Central memory CD8-positive, alpha-beta T cell (primary cell): ENCODE results near the gene ST6GALNAC3.

Experiments used
- ATAC-seq: fragments of 150-1000 bp; cut with Tn5 transposase; replicated peaks from 2 replicates; pipeline ENCODE4 v1.10.0; 2022; ENCODE audit warnings: mild to moderate bottlenecking, moderate FRiP score, moderate number of reproducible peaks; ENCODE audit not compliant: poor library complexity, severe bottlenecking; ENCODE audit errors: extremely low read depth
- DNase-seq, 2 donors: peaks; one replicate each; pipeline ENCODE4 v3.0.0; 2021; ENCODE audit warnings: low spot score in 2 of 2
- H3K27ac Mint-ChIP-seq: one replicate; pipeline ENCODE4 v1.8.0; 2022; ENCODE audit warnings: low read depth, mild to moderate bottlenecking, moderate library complexity, mixed read lengths
- H3K27me3 Mint-ChIP-seq: one replicate; pipeline ENCODE4 v1.8.0; 2022; ENCODE audit warnings: mixed read lengths
- H3K36me3 Mint-ChIP-seq: one replicate; pipeline ENCODE4 v1.8.0; 2022; ENCODE audit warnings: mild to moderate bottlenecking, moderate library complexity, mixed read lengths; ENCODE audit not compliant: insufficient read depth
- H3K4me1 Mint-ChIP-seq: one replicate; pipeline ENCODE4 v1.8.0; 2022; ENCODE audit warnings: mixed read lengths
- H3K4me3 Mint-ChIP-seq: one replicate; pipeline ENCODE4 v1.8.0; 2022; ENCODE audit warnings: mild to moderate bottlenecking, moderate library complexity, mixed read lengths
- H3K9me3 Mint-ChIP-seq: one replicate; pipeline ENCODE4 v1.8.0; 2022; ENCODE audit warnings: mixed read lengths

Gene ST6GALNAC3

DNA sequence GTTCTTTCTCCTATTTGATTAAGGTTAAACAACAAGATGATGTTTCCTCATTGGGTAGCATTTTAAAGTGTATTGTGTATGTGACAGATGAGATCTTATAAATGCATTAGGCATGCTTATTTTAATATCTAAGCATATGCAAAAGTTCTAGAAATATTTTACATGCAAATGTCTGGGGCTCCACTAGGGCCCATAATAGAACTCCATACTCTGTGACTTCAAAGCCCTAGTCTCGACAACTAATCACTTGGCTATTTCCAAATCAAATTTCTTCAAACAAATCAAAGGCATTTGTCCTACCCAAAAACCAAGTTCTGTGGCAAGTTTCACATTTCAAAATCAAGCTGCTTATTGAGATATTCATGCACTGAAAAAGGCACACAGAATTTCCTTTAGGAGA, 407.1 kb downstream of the ST6GALNAC3 start:
- DNase-seq (no peak), ATAC-seq (no peak)
- Mint-ChIP-seq H3K4me3 (no peak overlapping the region), H3K4me1 (peaks cover 6% of the 10 kb centered on the region), H3K27me3 (no peaks in the 10 kb centered on the region), H3K9me3 (peaks cover 5% of the 10 kb centered on the region), H3K27ac (no peak overlapping the region), H3K36me3 (no peaks in the 10 kb centered on the region)

DNA sequence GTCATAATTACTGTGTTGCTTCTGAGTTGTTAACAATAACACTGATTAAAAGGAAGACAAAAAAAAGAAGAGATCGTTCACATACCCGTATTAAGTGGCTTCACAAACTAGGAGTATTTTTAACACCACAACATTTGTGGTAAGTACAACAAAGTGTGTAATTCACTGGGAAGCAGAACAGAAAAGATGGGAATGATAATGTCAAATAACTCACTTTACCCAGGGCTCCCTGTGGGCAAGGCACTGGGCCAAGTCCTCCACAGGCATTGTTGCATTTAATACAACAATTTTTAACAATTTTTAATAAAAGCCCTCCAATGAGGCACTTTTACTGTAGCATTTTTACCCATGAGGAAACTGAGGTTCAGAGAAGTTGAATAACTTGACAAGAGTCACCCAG, 407.7 kb downstream of the ST6GALNAC3 start:
- Mint-ChIP-seq H3K4me3 (no peak overlapping the region), H3K36me3 (no peaks in the 10 kb centered on the region), H3K4me1 (peaks cover 6% of the 10 kb centered on the region), H3K27me3 (no peaks in the 10 kb centered on the region), H3K27ac (no peak overlapping the region), H3K9me3 (peaks cover 7% of the 10 kb centered on the region)
- no peak for ATAC-seq
- DNase-seq, result no peak

DNA sequence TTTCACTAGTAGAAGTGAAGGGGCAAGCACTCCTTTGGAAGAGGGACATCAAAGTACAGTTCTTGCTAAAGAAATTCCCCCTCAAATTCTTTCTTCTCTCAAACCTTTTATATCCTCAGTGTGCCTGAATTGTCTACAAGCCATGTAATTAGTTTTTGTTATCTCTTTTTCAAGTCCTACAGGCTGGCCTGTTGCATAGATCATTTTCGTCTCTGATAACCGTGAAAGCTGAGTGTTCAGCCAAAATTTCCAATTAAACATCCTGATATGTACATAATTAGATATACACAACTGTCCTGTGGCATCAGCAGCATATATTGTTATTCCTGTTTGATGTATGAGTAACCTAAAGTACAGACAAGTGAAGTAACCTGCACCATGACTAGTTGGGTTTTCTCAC, 417.2 kb downstream of the ST6GALNAC3 start:
- DNase-seq (no peak), ATAC-seq (no peak)
- Mint-ChIP-seq H3K36me3 (no peaks in the 10 kb centered on the region), H3K27ac (no peak overlapping the region), H3K9me3 (peaks cover 5% of the 10 kb centered on the region), H3K4me3 (no peak overlapping the region), H3K4me1 (no peaks in the 10 kb centered on the region), H3K27me3 (no peaks in the 10 kb centered on the region)

DNA sequence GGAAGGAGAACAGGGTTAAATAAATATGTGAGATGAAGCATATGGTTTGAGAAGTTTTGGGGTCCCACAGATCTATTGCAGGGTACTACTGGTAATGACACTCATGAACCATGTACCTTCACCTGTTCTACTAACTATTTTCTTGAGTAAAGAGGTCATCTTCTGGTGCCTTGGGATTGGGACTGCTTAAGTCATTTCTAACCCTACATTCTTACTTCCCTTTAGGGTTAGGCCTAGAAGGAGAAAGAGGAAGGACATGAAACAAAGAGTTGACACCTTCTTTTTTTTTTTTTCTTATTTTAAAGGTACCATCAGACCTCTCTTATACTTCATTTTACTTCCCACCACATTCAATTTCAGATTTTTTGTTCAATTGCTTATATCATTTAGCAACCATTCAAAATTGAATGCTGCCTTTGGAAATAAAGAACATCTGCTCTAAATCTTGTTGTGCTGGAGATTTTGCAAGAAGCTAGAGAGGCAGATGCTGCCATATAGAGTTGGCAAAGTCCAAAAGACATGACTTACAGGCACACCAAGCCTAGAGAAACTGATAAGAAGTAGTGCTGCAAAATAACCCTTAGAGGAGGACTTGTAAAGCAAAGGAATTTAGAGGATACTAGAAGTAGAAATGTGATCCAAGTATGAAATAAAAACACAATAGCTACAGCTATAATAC, 418.3 kb downstream of the ST6GALNAC3 start:
- no peak for ATAC-seq
- no peaks in the 10 kb centered on the region for H3K27me3 Mint-ChIP-seq
- H3K27ac Mint-ChIP-seq, result no peak overlapping the region
- no peak for DNase-seq
- no peaks in the 10 kb centered on the region for H3K9me3 Mint-ChIP-seq
- H3K4me1 Mint-ChIP-seq, result no peaks in the 10 kb centered on the region
- no peaks in the 10 kb centered on the region for H3K36me3 Mint-ChIP-seq
- H3K4me3 Mint-ChIP-seq, result no peak overlapping the region

DNA sequence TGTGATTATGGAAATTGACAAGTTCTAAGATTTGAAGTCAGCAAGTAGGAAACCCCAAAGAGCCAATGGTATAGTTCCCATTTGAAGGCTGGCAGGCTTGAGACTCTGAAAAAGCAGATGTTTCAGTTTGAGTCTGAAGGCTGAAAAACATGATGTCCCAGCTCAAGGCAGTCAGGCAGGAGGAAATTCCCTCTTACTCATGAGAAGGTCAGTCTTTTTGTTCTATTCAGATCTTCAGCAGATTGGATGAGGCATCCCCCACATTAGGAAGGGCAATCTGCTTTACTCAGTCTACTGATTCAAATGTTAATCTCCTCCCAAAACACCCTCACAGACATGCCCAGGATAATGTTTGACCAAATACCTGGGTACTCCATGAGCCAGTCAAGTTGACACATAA, 420.3 kb downstream of the ST6GALNAC3 start:
- DNase-seq (no peak), ATAC-seq (no peak)
- Mint-ChIP-seq H3K4me1 (no peaks in the 10 kb centered on the region), H3K36me3 (no peaks in the 10 kb centered on the region), H3K4me3 (no peak overlapping the region), H3K27ac (no peak overlapping the region), H3K27me3 (no peaks in the 10 kb centered on the region), H3K9me3 (no peaks in the 10 kb centered on the region)

DNA sequence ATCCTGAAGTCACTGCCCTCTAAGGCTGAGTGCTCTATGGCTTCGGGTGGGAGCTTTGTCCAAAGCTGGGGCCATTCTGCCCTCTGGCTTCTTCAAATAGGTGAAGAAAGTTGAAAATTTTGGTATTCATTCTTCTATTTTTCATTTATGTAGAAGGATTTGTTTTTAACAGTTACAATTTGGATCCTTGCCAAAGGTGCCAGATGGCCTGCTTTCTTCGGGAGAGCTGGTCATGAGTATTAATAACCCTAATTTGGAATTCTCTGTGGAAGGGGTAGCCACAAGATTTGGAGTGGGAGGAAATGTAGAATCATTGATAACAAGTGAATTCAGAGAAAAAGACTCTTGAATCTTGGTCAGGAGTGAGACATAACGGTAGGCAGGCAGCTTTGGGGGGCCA, 422.3 kb downstream of the ST6GALNAC3 start:
- H3K36me3 Mint-ChIP-seq, result no peaks in the 10 kb centered on the region
- no peak overlapping the region for H3K27ac Mint-ChIP-seq
- DNase-seq (no peak), ATAC-seq (no peak)
- no peak overlapping the region for H3K4me3 Mint-ChIP-seq
- no peaks in the 10 kb centered on the region for H3K4me1 Mint-ChIP-seq
- H3K9me3 Mint-ChIP-seq, result no peaks in the 10 kb centered on the region
- no peaks in the 10 kb centered on the region for H3K27me3 Mint-ChIP-seq

DNA sequence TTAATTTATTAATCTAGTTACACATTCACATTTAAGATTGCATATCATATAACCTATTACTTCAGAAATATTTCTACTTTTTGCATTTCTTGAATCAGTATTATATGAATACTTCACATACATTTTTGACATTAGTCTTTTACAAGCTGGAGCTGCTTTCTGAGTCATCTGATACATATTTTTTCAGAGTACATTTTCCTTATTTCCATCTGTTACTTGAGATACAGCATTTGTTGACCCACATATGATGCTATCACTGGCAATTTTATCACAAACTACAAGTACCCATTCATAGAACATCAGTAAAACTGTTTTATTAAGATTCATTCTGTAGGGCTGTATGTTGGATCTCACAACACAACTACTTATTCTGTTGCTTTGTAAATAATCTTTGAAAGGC, 425.6 kb downstream of the ST6GALNAC3 start:
- ATAC-seq (no peak), DNase-seq (no peak)
- H3K9me3 Mint-ChIP-seq, result no peaks in the 10 kb centered on the region
- no peak overlapping the region for H3K4me3 Mint-ChIP-seq
- no peaks in the 10 kb centered on the region for H3K27me3 Mint-ChIP-seq
- no peaks in the 10 kb centered on the region for H3K4me1 Mint-ChIP-seq
- no peak overlapping the region for H3K27ac Mint-ChIP-seq
- H3K36me3 Mint-ChIP-seq, result no peaks in the 10 kb centered on the region

DNA sequence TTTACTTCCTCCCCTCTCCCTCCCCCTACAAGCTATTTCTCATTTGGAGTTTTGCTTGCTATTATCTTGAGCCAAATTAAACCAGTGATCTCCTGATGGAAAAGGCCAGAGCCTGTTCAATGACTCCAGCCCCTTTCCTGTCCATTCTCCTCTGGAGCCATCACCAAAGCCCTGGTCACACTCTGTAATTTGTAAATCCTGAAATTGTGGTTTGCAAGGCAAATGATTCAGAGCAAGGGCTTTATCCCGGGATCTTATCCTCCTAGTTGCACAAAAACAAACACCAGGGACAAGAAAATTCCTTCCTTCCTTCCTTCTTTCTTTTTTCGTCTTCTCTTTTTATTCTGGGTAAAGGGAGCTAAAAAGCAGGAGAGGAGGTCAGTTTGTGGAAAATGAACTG, 426.6 kb downstream of the ST6GALNAC3 start:
- no peak overlapping the region for H3K4me3 Mint-ChIP-seq
- H3K27me3 Mint-ChIP-seq, result no peaks in the 10 kb centered on the region
- H3K36me3 Mint-ChIP-seq, result no peaks in the 10 kb centered on the region
- no peak overlapping the region for H3K27ac Mint-ChIP-seq
- DNase-seq (no peak), ATAC-seq (no peak)
- H3K4me1 Mint-ChIP-seq, result no peaks in the 10 kb centered on the region
- H3K9me3 Mint-ChIP-seq, result no peaks in the 10 kb centered on the region

DNA sequence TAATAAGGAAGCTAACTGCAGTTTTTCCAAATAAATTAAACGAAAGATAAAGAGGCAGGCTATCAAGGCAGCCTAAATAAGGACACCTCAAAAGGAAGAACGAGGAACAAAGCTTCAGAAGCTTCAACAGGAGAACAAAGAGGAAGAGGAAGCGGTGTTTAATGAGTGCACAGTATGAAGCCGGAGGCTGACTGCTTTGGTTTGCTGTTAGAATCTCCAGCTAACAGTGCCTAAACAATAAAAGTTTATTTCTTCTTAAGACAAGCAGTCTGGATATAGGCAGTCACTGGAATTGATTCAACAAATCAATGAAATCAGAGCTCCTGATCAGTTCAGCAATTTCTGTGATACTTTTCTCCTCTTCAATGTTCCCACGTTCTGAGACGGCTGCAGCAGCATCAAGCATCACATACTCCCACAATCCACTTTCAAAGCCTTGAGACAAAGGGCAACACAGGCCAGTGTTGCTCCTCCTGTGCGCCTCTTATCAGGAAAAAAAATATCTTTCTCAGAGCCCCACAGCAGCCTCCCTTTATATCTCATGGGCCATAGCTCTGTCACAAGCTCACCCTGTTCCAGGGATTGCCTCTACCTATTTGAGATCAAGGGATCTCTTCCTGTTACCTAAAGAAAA, 427.2 kb downstream of the ST6GALNAC3 start:
- Mint-ChIP-seq H3K9me3 (no peaks in the 10 kb centered on the region), H3K4me1 (no peaks in the 10 kb centered on the region), H3K27ac (no peak overlapping the region), H3K36me3 (no peaks in the 10 kb centered on the region), H3K4me3 (no peak overlapping the region), H3K27me3 (no peaks in the 10 kb centered on the region)
- ATAC-seq (no peak), DNase-seq (no peak)

DNA sequence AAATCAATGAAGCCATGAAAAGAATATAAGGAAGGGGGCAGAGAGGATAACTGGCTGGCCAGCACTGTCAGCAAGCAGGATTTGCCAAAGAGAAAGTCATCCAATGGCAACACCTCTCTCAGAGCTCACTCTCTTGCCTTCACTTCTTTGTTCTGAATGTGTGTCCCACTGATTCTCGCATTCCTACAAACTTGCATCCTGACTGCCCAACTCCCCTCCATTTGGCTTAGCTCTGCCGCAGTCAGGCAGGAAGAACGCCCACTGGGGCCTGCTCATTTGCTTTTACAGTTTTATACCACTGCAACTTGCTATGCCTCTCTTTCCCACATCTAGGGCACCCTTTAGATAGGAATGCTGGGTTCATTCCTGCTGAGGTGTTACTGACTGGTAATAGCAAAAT, 428.6 kb downstream of the ST6GALNAC3 start:
- H3K4me1 Mint-ChIP-seq, result no peaks in the 10 kb centered on the region
- H3K9me3 Mint-ChIP-seq, result no peaks in the 10 kb centered on the region
- no peak overlapping the region for H3K4me3 Mint-ChIP-seq
- H3K36me3 Mint-ChIP-seq, result no peaks in the 10 kb centered on the region
- no peaks in the 10 kb centered on the region for H3K27me3 Mint-ChIP-seq
- no peak overlapping the region for H3K27ac Mint-ChIP-seq
- ATAC-seq, result no peak
- DNase-seq, result no peak

DNA sequence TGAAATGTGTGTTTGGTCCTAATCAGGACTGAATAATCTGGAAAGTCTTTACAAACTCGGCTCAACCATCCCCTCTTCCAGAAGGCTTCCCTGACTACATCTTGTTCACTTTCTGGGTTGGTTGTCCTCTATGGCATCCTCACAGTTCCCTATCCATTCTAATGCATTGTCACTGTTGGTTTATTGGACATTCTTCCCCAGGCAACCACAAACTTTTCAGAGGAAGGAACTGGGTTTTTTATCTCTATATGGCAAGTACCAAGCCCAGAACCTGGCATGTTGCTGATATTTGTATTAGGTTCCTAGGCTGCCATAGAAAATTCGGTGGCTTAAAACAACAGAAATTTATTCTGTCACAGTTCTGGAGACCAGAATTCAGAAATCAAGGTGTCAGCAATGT, 429.2 kb downstream of the ST6GALNAC3 start:
- H3K4me1 Mint-ChIP-seq, result no peaks in the 10 kb centered on the region
- H3K36me3 Mint-ChIP-seq, result no peaks in the 10 kb centered on the region
- H3K4me3 Mint-ChIP-seq, result no peak overlapping the region
- no peak for ATAC-seq
- no peak overlapping the region for H3K27ac Mint-ChIP-seq
- DNase-seq, result no peak
- no peaks in the 10 kb centered on the region for H3K27me3 Mint-ChIP-seq
- H3K9me3 Mint-ChIP-seq, result no peaks in the 10 kb centered on the region

DNA sequence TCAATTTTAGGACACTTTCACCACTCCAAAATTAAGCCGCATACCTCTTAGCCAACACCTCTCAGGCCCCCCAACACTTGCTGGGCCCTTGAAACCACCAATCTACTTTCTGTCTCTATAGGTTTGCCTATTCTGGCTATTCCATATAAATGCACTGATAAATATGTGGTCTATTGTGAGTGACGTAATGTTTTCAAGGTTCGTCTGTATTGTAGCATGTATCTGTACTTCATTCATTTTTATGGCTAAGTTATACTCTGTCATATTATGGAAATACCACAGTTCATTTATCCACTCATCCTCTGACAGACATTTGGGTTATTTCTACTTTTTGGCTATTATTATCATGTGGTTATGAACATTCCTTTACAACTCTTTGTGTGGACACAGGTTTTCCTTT, 432.8 kb downstream of the ST6GALNAC3 start:
- Mint-ChIP-seq H3K27ac (no peak overlapping the region), H3K4me1 (peaks cover 5% of the 10 kb centered on the region), H3K4me3 (no peak overlapping the region), H3K9me3 (no peaks in the 10 kb centered on the region), H3K27me3 (no peaks in the 10 kb centered on the region), H3K36me3 (no peaks in the 10 kb centered on the region)
- no peak for DNase-seq
- no peak for ATAC-seq

DNA sequence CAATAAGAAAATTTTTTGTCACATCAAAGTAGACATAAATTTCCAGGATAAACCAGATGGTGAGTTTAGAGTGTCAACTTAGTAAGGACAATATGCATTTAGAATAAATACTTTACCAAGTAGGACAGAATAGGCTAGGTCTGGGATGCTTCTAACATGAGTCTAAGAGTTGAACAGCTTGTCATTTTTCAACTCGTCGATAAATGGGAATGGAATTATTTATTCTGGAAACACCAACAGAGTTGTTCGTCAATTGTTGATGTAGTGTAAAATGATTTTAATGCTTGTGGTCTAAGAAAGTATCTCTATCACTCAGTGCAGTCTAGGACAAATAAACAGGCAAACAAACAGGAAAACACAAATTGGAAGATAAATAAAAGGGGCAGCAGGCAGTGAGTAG, 434.3 kb downstream of the ST6GALNAC3 start:
- Mint-ChIP-seq H3K36me3 (no peaks in the 10 kb centered on the region), H3K27me3 (no peaks in the 10 kb centered on the region), H3K4me3 (no peak overlapping the region), H3K4me1 (peaks cover 5% of the 10 kb centered on the region), H3K27ac (no peak overlapping the region), H3K9me3 (no peaks in the 10 kb centered on the region)
- ATAC-seq, result no peak
- no peak for DNase-seq
